ENCODE results near the gene NOVA2.

Gene NOVA2

GRCh38 chr19:45902651-45903625 is 70.7 kb downstream of the NOVA2 start:
- DNase-seq (ENCODE audit: low spot score) = peak; percentile 100
- no peak for TF ChIP-seq CTCF (IDR thresholded peaks at IDR 0.05; ENCODE audit: extremely low read depth, missing control alignments)

- no peak for TF ChIP-seq CTCF (IDR thresholded peaks at IDR 0.05; ENCODE audit: extremely low read depth, missing control alignments)
- peak; percentile 58 for DNase-seq (ENCODE audit: low spot score)
These were observed 71.6 kb downstream of the NOVA2 start, which contains the start of gene MYPOP for GRCh38 chr19:45901912-45902650. MYPOP (minus strand) TSS chr19:45902613; CDS start chr19:45901773, 840 bp downstream.

- TF ChIP-seq CTCF (IDR thresholded peaks at IDR 0.05; ENCODE audit: extremely low read depth, missing control alignments) = no peak
- peak; percentile 61 for DNase-seq (ENCODE audit: low spot score)
These were observed 72.2 kb downstream of the NOVA2 start for GRCh38 chr19:45901432-45901911.

GRCh38 chr19:45900738-45901431 is 72.8 kb downstream of the NOVA2 start:
- DNase-seq (ENCODE audit: low spot score) = no peak
- TF ChIP-seq CTCF (IDR thresholded peaks at IDR 0.05; ENCODE audit: extremely low read depth, missing control alignments) = no peak

- DNase-seq (ENCODE audit: low spot score) = no peak
- no peak for TF ChIP-seq CTCF (IDR thresholded peaks at IDR 0.05; ENCODE audit: extremely low read depth, missing control alignments)
These were observed 73.6 kb downstream of the NOVA2 start for GRCh38 chr19:45899919-45900589.

- no peak for DNase-seq (ENCODE audit: low spot score)
- no peak for TF ChIP-seq CTCF (IDR thresholded peaks at IDR 0.05; ENCODE audit: extremely low read depth, missing control alignments)
These were observed 74.4 kb downstream of the NOVA2 start for GRCh38 chr19:45899253-45899652.

Data from GM20000 (cell line).